HPDE6-E6E7 (cell line): ENCODE data around the gene OR4D1.

ENCODE experiments used
- DNase-seq: peaks from one replicate; pipeline ENCODE4 v3.0.0; 2011; ENCODE audit warnings: missing footprints; ENCODE audit errors: extremely low spot score

OR4D1 gene

DNA sequence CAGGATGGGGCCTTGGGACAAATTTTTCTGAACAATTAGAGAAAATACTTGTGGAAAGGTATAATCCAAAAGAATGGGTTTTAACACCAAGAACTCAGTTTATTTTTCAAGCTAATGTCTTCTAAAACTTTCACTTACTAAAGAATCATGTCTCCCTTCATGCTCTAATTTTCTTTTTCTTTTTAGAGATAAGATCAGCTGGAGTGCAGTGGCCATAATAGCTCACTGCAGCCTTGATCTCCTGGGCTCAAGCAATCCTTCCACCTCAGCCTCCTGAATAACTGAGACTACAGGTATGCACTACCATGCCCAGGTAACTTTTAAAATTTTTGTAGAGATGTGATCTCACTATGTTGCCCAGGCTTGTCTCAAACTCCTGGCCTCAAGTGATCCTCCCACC is 5.5 kb downstream of the OR4D1 start:
- DNase-seq: no peak

DNA sequence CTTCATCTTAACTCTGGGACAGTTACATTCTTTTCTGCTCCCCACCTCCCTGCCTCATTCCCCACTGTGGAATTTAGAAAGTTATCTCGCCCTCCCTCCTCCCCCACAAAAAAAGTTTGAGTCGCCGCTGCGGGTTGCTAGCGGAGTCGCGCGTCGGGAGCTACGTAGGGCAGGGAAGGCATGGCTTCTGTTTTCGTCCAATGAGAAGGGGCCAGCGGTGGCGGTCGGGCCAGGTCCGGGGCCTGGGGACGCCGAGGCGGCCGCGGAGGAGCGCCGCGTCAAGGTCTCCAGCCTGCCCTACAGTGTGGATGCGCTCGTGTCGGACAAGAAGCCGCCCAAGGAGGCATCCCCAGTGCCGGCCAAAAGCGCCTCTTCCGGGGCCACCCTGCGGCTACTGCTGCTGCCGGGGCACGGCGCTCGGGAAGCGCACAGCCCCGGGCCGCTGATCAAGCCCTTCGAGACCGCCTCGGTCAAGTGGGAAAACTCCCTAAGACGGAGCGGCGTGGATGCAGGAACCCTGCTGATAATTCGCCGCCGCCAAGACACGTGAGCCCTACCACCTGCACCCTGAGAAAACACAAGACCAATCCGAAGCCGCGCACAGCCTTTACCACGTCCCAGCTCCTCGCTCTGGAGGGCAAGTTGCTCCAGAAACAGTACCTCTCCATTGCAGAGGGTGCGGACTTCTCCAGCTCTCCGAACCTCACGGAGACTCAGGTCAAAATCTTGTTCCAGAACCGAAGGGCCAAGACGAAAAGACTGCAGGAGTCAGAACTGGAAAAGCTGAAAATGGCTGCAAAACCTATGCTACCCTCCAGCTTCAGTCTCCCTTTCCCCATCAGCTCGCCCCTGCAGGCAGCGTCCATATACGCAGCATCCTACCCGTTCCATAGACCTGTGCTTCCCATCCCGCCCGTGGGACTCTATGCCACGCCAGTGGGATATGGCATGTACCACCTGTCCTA is 8.9 kb downstream of the OR4D1 start:
- DNase-seq: no peak

- no peak for DNase-seq
Observed at GRCh38 chr17:58158181-58158580, 10.0 kb downstream of the OR4D1 start.

GRCh38 chr17:58161566-58161965 is 13.4 kb downstream of the OR4D1 start:
- no peak for DNase-seq

DNA sequence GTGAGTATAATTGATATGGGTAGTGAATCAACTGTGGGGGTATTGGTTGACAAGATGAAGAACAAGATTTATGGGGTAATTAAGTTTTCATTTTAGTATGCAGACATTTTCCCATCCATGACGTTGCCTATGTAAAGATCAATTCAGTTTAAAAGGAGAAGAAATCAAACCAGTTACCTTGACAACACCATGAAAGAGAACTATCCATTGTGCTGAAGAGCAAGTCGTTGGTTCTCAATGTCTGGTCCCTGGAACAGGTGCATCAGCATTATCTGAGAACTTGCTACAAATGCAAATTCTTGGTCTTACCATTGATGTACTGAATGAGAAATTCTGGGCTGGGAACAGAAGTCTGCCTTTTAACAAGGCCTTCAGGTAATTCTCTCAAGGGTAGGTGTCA is 17.8 kb downstream of the OR4D1 start:
- DNase-seq: no peak

DNA sequence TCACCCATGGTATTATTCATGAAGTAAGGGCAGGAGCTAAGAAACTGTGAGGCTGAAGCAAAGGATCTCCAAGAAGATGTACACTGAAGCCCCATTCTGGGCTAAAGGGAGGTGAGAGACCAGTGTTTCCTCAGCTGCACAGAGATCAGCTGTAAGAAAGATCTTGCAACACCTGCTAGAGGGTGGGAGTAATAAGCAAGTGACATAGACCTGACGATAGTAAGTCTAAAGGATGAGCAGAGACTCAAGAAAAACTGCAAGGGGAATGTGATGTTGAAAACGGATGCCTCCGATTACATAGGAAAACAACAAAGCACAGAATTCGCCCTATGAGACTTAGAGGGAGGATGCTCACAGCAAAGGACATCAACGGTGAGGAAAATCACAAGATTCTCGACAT is 18.5 kb downstream of the OR4D1 start, which contains the start of gene OR4D2:
Gene OR4D2, plus strand, starts transcription at position 301 of the 400 bp plus-strand sequence. CDS start 2,674 bp downstream, outside the sequence.
- no peak for DNase-seq

GRCh38 chr17:58170622-58171021 is 22.4 kb downstream of the OR4D1 start:
- no peak for DNase-seq

- peak; percentile 36 for DNase-seq
Observed at GRCh38 chr17:58172369-58173071, 24.3 kb downstream of the OR4D1 start.

GRCh38 chr17:58174871-58175270 is 26.7 kb downstream of the OR4D1 start:
- DNase-seq: no peak

DNA sequence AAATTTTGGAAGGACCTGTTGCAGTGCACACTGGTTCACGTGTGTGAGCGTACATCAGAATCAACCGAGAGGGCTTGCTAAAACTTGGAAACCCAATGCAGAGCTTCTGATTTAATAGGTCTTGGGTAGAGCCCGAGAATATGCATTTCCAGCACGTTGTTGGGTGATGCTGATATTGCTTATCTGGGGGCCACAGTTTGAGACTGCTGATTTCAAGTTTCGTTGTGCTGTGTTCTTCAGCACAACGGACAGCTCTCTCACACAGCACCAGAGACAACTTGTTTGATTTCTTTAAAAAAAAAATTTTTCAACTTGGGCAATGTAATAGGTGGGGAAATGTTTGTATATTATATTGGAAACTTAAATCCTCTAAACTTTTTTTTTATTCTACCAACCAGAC is 28.0 kb downstream of the OR4D1 start:
- DNase-seq: no peak

GRCh38 chr17:58181796-58182195 is 33.6 kb downstream of the OR4D1 start:
- no peak for DNase-seq

GRCh38 chr17:58183514-58183913 is 35.3 kb downstream of the OR4D1 start:
- DNase-seq: no peak

GRCh38 chr17:58184308-58184985 is 36.3 kb downstream of the OR4D1 start:
- peak; percentile 80 for DNase-seq

DNA sequence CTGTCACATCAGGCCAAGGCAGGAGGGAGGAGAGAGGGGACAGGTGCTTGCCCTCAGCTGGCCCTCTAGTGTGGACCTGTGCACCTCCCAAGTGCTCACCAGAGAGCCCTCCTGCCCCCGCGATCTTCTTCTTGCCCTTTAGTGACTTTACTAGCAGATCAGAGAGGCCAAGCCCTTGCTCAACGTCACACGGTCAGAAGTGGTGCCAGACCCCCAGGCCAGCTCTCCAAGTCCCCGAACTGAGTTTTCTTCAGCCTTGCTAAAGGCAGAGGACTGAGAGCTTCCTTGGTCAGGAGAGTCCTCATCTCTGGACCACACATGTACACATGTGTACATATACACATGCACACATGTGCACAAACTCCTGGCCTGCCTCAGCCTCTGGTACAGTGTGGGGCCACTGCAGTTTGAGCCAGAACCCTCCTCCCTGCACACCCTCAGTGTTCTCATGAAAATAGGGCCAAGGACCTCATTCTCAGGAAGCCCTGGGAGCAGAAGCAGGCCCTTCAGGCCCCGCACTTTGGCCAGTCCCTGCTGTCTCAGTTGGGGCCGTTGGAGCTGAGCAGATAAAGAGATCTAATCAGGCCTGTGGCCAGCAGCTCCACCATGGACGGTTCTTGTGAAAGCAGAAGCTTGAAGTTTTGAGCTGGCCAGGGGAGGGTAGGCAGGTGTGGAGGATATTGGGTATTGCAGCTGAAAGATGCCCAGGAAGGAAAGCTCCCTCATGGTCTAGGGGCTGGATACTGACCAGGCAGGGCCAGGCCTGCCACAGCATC is 37.0 kb downstream of the OR4D1 start:
- no peak for DNase-seq

DNA sequence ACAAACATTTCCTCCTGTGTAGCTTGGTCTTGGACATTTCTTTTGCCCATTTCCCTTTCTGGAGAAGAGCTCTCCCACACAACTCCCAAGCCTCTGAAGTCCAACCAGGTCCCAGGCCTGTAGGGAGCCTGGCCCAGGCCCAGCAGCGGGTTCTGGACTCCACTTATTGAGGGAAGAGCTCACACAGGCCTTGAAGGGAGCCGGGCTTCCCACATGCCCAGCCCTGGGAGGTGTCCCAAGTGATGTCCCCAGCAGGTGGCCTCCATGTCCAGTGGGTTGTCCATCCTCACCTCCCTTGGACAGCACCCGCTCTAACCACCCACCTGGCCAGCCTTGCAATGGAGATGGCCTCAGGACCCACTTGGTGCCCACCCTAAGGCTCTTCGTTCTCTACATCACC is 38.4 kb downstream of the OR4D1 start:
- DNase-seq: no peak

DNA sequence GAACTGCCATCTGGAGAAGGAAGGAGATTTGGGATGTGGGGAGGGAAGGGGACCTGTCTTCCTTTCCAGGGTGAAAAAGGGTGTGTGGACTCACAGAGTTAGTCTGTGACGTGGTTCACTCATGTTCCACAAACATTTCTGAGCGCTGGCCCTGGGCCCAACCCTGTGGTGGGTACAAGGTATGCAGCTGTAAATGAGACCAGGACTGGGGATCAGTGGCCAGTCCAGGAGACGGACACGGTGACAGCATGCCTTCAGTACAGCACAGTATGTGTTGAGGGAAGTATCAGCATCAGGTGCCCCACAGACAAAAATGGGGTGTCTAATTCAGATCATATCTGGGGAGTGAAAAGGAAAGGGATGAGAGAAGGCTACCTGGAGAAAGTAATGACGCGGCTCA is 38.9 kb downstream of the OR4D1 start:
- no peak for DNase-seq

- DNase-seq: no peak
Observed at GRCh38 chr17:58187675-58188074, 39.5 kb downstream of the OR4D1 start.

DNA sequence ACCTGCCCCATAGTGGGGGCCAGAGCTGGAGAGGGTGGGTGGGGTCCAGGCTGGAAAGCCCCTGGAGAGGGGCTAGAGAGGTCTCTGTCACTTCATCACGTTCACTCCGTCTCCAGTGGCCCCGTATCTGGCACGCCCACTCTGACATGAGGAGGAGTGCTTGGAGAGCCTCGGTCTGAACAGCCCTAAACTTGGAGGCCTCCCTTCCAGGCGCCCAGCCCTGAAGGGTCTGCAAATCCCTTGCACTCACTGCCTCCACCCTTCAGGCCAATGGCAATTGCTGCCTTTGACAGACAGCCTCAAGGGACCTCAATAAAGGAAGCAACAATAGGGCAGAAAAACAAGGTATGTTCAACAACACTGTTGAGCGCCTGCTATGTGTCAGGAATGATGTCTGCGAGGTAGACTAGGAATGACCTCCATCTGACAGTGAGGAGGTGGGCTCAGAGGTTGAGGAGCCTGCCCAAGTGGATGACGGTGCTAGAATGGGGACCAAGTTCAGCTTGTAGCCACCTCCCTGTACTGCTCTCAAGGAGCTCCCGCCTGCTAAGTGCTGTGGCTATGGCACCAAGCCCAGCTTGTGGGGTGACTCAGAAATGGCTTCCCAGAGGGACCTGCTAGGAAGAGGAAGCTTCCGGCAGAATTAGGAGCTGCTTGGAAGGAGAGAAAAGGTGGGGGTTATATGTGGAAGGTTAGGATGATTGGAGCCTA is 41.4 kb downstream of the OR4D1 start:
- DNase-seq: peak; percentile 77

DNA sequence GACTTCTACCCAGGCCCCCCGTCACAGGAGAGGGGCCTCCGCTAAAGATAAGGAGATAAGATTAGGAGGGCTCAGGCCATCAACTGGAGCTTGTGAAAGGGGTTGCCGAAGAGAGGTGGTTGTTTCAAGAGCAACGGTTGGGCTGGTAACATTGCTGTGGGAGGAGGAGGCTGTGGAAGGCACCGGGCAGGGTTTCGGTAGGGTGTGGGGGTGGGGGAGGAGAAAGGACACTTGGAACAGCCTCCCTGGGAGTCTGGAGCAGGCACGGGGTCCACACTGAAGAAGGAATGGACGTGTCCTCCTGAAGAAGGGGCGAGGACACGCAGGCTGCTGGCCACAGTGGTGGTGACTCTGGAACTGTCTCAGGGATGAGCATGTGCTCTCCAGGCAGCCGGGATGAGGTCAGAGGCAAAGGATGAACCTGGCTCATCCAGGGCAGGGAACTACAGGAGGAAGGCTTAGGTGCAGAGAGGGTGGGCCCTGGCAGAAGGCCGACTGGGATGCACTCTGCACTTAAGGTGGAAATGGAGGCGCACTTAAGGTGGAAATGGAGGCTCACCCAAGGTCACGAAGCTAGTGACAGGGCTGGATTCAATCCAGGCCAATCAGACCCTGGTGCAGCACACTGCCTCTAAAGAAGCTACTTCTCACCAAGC is 43.2 kb downstream of the OR4D1 start:
- DNase-seq: no peak

DNA sequence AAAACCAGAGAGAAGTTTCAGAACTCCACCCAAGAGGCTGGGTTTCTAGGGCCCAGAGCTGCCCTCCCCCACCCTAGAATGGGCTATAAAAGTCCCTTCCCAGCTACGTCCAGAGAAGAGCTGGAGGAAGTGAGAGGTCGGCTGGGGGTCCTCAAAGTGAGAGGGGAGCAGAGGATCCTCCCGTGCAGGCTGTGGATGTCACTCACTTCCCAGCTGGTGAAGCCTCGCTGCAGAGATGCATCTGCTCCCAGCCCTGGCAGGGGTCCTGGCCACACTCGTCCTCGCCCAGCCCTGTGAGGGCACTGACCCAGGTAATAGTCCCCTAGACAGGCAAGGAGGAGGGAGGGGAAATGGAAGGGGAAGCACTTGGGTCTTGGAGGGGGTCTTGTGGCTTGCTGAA is 44.4 kb downstream of the OR4D1 start, which contains the start of gene EPX:
Gene EPX, plus strand, starts transcription at position 115 of the 400 bp plus-strand sequence. Its CDS starts 121 bp downstream, at position 236.
- no peak for DNase-seq
